ENCODE measurements around the gene DUXA. TPM values are rescaled to one million over a fixed set of nuclear protein-coding genes. Genes with fewer than 3 reads are reported as not detected.
"Not testable (repeated sequence)": the region's sequence is repeated elsewhere in the genome, so short reads cannot be mapped to it uniquely, and the experiment has no call there.

DUXA gene
- total RNA-seq, 2 experiments from 2014 or later, result not detected

- H3K27ac ChIP-seq (ENCODE audit: low read depth, low read length, poor library complexity, severe bottlenecking), result no peak overlapping the region
- DNase-seq (ENCODE audit: low spot score), result no peak
- no peaks in the 10 kb centered on the region for H3K36me3 ChIP-seq (ENCODE audit: insufficient read depth, low read length)
- no peak overlapping the region for H3K4me2 ChIP-seq (ENCODE audit: low read length)
- no peaks in the 10 kb centered on the region for H4K20me1 ChIP-seq (ENCODE audit: insufficient read depth, low read length)
- POLR2A ChIA-PET, result no interaction called here
- intact Hi-C loops (cut with micrococcal nuclease; ENCODE audit: unreplicated experiment), result no loop called here
- H3K79me2 ChIP-seq (ENCODE audit: insufficient read depth, low read depth, low read length), result no peaks in the 10 kb centered on the region
- CTCF ChIA-PET (ENCODE audit: unreplicated experiment), result no interaction called here
- no peaks in the 10 kb centered on the region for H3K9me3 ChIP-seq (ENCODE audit: low read length)
- no peaks in the 10 kb centered on the region for H3K4me1 ChIP-seq (ENCODE audit: insufficient read depth, low read length, poor library complexity, severe bottlenecking)
- TF ChIP-seq, protein P1, sequence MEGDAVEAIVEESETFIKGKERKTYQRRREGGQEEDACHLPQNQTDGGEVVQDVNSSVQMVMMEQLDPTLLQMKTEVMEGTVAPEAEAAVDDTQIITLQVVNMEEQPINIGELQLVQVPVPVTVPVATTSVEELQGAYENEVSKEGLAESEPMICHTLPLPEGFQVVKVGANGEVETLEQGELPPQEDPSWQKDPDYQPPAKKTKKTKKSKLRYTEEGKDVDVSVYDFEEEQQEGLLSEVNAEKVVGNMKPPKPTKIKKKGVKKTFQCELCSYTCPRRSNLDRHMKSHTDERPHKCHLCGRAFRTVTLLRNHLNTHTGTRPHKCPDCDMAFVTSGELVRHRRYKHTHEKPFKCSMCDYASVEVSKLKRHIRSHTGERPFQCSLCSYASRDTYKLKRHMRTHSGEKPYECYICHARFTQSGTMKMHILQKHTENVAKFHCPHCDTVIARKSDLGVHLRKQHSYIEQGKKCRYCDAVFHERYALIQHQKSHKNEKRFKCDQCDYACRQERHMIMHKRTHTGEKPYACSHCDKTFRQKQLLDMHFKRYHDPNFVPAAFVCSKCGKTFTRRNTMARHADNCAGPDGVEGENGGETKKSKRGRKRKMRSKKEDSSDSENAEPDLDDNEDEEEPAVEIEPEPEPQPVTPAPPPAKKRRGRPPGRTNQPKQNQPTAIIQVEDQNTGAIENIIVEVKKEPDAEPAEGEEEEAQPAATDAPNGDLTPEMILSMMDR (conservative IDR thresholded peaks at IDR 0.05; ENCODE audit: low read length), result no peak
- no peak for TF ChIP-seq EZH2phosphoT487 (IDR thresholded peaks at IDR 0.05; ENCODE audit: borderline replicate concordance, low read depth, low read length)
- H2AFZ ChIP-seq (ENCODE audit: low read length), result no peak overlapping the region
- no peak overlapping the region for H3K4me3 ChIP-seq (ENCODE audit: low read depth, low read length, poor library complexity, severe bottlenecking)
- no peaks in the 10 kb centered on the region for H3K9me2 ChIP-seq (ENCODE audit: insufficient read depth, low read length)
- BruUV-seq (replicated peaks), result no TSS peak
These were observed 43.4 kb downstream of the DUXA start for GRCh38 chr19:57123882-57124281.

GRCh38 chr19:57118848-57119247 lies 48.4 kb downstream of the DUXA start:
- no TSS peak for BruUV-seq (replicated peaks)
- DNase-seq (ENCODE audit: low spot score), result no peak
- H3K4me3 ChIP-seq (ENCODE audit: low read depth, low read length, poor library complexity, severe bottlenecking), result no peak overlapping the region

GRCh38 chr19:57113501-57113900 lies 53.8 kb downstream of the DUXA start:
- POLR2A ChIA-PET, result not testable (repeated sequence)

More at GRCh38 chr19:57118848-57119247, 48.4 kb downstream of the DUXA start:
- H3K79me2 ChIP-seq (ENCODE audit: insufficient read depth, low read depth, low read length), result no peaks in the 10 kb centered on the region
- TF ChIP-seq, protein P1 (conservative IDR thresholded peaks at IDR 0.05; ENCODE audit: low read length), result no peak
- no peak for TF ChIP-seq EZH2phosphoT487 (IDR thresholded peaks at IDR 0.05; ENCODE audit: borderline replicate concordance, low read depth, low read length)
- H3K4me1 ChIP-seq (ENCODE audit: insufficient read depth, low read length, poor library complexity, severe bottlenecking), result no peaks in the 10 kb centered on the region
- H4K20me1 ChIP-seq (ENCODE audit: insufficient read depth, low read length), result no peaks in the 10 kb centered on the region
- H2AFZ ChIP-seq (ENCODE audit: low read length), result no peak overlapping the region
- H3K9me2 ChIP-seq (ENCODE audit: insufficient read depth, low read length), result no peaks in the 10 kb centered on the region
- H3K36me3 ChIP-seq (ENCODE audit: insufficient read depth, low read length), result no peaks in the 10 kb centered on the region
- intact Hi-C loops (cut with micrococcal nuclease; ENCODE audit: unreplicated experiment), result no loop called here
- CTCF ChIA-PET (ENCODE audit: unreplicated experiment), result no interaction called here
- no peak overlapping the region for H3K4me2 ChIP-seq (ENCODE audit: low read length)
- POLR2A ChIA-PET, result no interaction called here
- peaks cover 7% of the 10 kb centered on the region; the same call in 1 of the 2 replicates for H3K9me3 ChIP-seq (ENCODE audit: low read length)
- no peak overlapping the region for H3K27ac ChIP-seq (ENCODE audit: low read depth, low read length, poor library complexity, severe bottlenecking)

More at GRCh38 chr19:57113501-57113900, 53.8 kb downstream of the DUXA start:
- H3K4me3 ChIP-seq (ENCODE audit: low read depth, low read length, poor library complexity, severe bottlenecking); H3K4me2 ChIP-seq (ENCODE audit: low read length); H3K4me1 ChIP-seq (ENCODE audit: insufficient read depth, low read length, poor library complexity, severe bottlenecking); H3K27ac ChIP-seq (ENCODE audit: low read depth, low read length, poor library complexity, severe bottlenecking); H2AFZ ChIP-seq (ENCODE audit: low read length); intact Hi-C loops (cut with micrococcal nuclease; ENCODE audit: unreplicated experiment); DNase-seq (ENCODE audit: low spot score); H4K20me1 ChIP-seq (ENCODE audit: insufficient read depth, low read length); BruUV-seq (replicated peaks); H3K36me3 ChIP-seq (ENCODE audit: insufficient read depth, low read length); CTCF ChIA-PET (ENCODE audit: unreplicated experiment); H3K9me2 ChIP-seq (ENCODE audit: insufficient read depth, low read length); H3K79me2 ChIP-seq (ENCODE audit: insufficient read depth, low read depth, low read length): not testable (repeated sequence)
- H3K9me3 ChIP-seq (ENCODE audit: low read length), result peaks cover 27% of the 10 kb centered on the region; the same call in 1 of the 2 replicates
